Fibroblast of pulmonary artery (primary cell): ENCODE data around the gene EIF4A2.

Experiments used
- DNase-seq: peaks from one replicate; pipeline ENCODE4 v3.0.0-alpha.2; 2010; ENCODE audit warnings: low read depth
- H3K4me3 ChIP-seq: replicated peaks from 2 replicates; pipeline ENCODE4 v1.5.1; 2011; ENCODE audit warnings: low read depth, mild to moderate bottlenecking, control low read depth, low read length, moderate library complexity
- TF ChIP-seq, protein P1 (sequence below): IDR thresholded peaks from 2 replicates; pipeline ENCODE4 v1.5.1; 2011; ENCODE audit warnings: mild to moderate bottlenecking, control low read depth, low read length, inconsistent platforms; ENCODE audit errors: missing control alignments

The EIF4A2 gene

DNA sequence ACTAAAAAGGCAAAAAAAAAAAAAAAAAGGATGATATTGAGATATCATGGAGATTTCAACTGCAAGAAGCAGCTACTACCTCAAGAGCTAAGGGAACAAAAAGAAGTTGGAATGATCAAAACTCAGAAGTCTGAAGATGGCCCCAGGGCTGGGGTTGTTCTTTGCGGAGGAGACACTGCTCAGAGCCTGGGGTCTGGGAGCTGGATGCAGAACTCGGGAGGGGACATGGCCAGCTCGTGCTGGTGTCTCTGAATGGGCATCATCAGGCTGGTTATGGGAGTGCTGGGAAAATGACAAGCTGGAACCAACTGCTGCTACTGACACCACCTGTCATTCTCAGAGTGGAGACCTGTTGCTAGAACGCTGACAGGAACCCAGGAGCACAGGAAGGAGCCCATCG, 45.0 kb downstream of the EIF4A2 start:
- TF ChIP-seq, protein P1, sequence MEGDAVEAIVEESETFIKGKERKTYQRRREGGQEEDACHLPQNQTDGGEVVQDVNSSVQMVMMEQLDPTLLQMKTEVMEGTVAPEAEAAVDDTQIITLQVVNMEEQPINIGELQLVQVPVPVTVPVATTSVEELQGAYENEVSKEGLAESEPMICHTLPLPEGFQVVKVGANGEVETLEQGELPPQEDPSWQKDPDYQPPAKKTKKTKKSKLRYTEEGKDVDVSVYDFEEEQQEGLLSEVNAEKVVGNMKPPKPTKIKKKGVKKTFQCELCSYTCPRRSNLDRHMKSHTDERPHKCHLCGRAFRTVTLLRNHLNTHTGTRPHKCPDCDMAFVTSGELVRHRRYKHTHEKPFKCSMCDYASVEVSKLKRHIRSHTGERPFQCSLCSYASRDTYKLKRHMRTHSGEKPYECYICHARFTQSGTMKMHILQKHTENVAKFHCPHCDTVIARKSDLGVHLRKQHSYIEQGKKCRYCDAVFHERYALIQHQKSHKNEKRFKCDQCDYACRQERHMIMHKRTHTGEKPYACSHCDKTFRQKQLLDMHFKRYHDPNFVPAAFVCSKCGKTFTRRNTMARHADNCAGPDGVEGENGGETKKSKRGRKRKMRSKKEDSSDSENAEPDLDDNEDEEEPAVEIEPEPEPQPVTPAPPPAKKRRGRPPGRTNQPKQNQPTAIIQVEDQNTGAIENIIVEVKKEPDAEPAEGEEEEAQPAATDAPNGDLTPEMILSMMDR: no peak
- no peak for DNase-seq
- H3K4me3 ChIP-seq: no peak overlapping the region

DNA sequence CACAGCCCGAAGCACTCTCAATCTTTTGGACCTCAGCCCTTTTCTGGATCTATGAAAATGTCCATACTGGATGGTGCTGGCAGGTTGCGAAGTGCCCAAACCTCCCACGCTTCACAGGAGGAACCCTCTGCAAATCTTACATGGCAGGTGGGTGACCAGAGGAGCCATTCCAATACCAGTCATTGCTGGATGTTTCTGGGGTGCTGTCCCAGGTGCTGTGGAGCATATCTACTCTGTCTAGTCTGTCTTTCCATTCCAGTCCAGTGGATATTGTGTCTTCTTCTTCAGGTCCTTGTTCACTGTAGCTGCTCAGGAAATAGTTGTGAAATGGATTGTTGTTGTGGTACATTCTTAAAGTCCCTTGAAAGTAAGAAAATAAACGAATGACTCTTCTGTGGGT, 48.4 kb downstream of the EIF4A2 start:
- TF ChIP-seq, protein P1: no peak
- no peak overlapping the region for H3K4me3 ChIP-seq
- no peak for DNase-seq

DNA sequence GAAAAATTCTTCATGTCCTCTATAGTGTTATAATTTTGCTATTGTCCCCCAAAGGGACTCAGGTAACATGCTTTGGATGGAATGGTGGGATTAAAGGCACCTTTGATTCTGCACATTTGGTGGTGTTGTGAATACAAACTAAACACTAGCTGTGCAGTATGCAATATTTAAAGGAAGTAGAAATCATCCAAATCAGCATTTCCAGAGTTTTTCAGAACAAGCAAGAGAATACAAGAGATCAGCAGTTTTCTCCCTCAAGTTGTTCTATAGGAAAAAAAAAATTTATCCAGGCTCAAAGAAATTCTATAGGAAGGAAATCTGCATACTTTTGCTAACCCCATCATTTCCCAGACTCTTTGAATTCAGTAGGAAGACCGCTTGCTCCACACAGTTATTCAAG, 48.9 kb downstream of the EIF4A2 start:
- no peak for DNase-seq
- TF ChIP-seq, protein P1: no peak
- H3K4me3 ChIP-seq: no peak overlapping the region
